IPS DF 6.9 (cell line): Measurements from ENCODE around the gene PLXNA1.
A peak's percentile ranks its signal among the peaks of the same experiment; 100 is the strongest.

Experiments used
- DNase-seq: peaks from one replicate; pipeline ENCODE4 v3.0.0-alpha.2; 2013; ENCODE audit warnings: low read depth, low spot score
- H3K27ac ChIP-seq: one replicate; pipeline ENCODE4 v1.5.1; 2013; ENCODE audit warnings: low read length, control low read depth
- H3K27me3 ChIP-seq: 2 replicates; pipeline ENCODE4 v1.6.1; 2013; ENCODE audit warnings: mild to moderate bottlenecking, low read length; ENCODE audit not compliant: control insufficient read depth, insufficient read depth
- H3K36me3 ChIP-seq: 2 replicates; pipeline ENCODE4 v1.6.1; 2013; ENCODE audit warnings: low read length; ENCODE audit not compliant: control insufficient read depth, insufficient read depth
- H3K4me1 ChIP-seq: 2 replicates; pipeline ENCODE4 v1.6.1; 2013; ENCODE audit warnings: low read length; ENCODE audit not compliant: control insufficient read depth, insufficient read depth
- H3K4me3 ChIP-seq: 2 replicates; pipeline ENCODE4 v1.5.1; 2013; ENCODE audit warnings: mild to moderate bottlenecking, low read length
- H3K9me3 ChIP-seq: 2 replicates; pipeline ENCODE4 v1.6.1; 2013; ENCODE audit warnings: low read length, inconsistent platforms; ENCODE audit not compliant: control insufficient read depth, insufficient read depth
- WGBS: extraction: QIAGEN DNeasy Blood & Tissue Kit; methylation state at CpG from one replicate; pipeline ENCODE4 v1.1.7; 2013; ENCODE audit warnings: mixed read lengths, missing lambda C conversion rate; ENCODE audit not compliant: insufficient read length, insufficient coverage; 5-methylcytosine and 5-hydroxymethylcytosine counted together

PLXNA1 gene

GRCh38 chr3:127001486-127002194 lies 18.7 kb downstream of the PLXNA1 start:
- no CpG with 5 or more reads among the region's 23 CpGs for WGBS
- DNase-seq, result no peak
- H3K4me3 ChIP-seq, result no peak overlapping the region
- H3K4me1 ChIP-seq, result peaks cover 11% of the 10 kb centered on the region
- H3K9me3 ChIP-seq, result no peaks in the 10 kb centered on the region
- H3K36me3 ChIP-seq, result peaks cover 3% of the 10 kb centered on the region; the same call in 1 of the 2 replicates
- no peak overlapping the region for H3K27ac ChIP-seq
- H3K27me3 ChIP-seq, result no peaks in the 10 kb centered on the region

GRCh38 chr3:127002195-127003174 lies 19.6 kb downstream of the PLXNA1 start:
- Histone ChIP-seq H3K27ac (no peak overlapping the region), H3K4me3 (no peak overlapping the region), H3K36me3 (peaks cover 3% of the 10 kb centered on the region), H3K27me3 (no peaks in the 10 kb centered on the region), H3K9me3 (no peaks in the 10 kb centered on the region), H3K4me1 (peaks cover 11% of the 10 kb centered on the region)
- WGBS, result no CpG with 5 or more reads among the region's 26 CpGs
- peak; percentile 70 for DNase-seq

GRCh38 chr3:127003175-127003555 lies 20.2 kb downstream of the PLXNA1 start:
- no peak overlapping the region for H3K4me3 ChIP-seq
- DNase-seq, result no peak
- H3K36me3 ChIP-seq, result peaks cover 9% of the 10 kb centered on the region
- WGBS, result no CpG with 5 or more reads among the region's 12 CpGs
- H3K27me3 ChIP-seq, result no peaks in the 10 kb centered on the region
- H3K4me1 ChIP-seq, result peaks cover 11% of the 10 kb centered on the region
- H3K9me3 ChIP-seq, result no peaks in the 10 kb centered on the region
- H3K27ac ChIP-seq, result no peak overlapping the region

- no peaks in the 10 kb centered on the region for H3K9me3 ChIP-seq
- H3K4me3 ChIP-seq, result no peak overlapping the region
- H3K27ac ChIP-seq, result no peak overlapping the region
- no peak for DNase-seq
- H3K36me3 ChIP-seq, result peaks cover 11% of the 10 kb centered on the region
- H3K27me3 ChIP-seq, result no peaks in the 10 kb centered on the region
- H3K4me1 ChIP-seq, result peaks cover 9% of the 10 kb centered on the region
- WGBS, result no CpG with 5 or more reads among the region's 7 CpGs
Measured at GRCh38 chr3:127003601-127004280, 20.8 kb downstream of the PLXNA1 start.

GRCh38 chr3:127004641-127005397 lies 21.9 kb downstream of the PLXNA1 start:
- Histone ChIP-seq H3K36me3 (peaks cover 11% of the 10 kb centered on the region), H3K9me3 (no peaks in the 10 kb centered on the region), H3K4me3 (no peak overlapping the region), H3K27ac (no peak overlapping the region), H3K4me1 (peaks cover 9% of the 10 kb centered on the region), H3K27me3 (no peaks in the 10 kb centered on the region)
- DNase-seq, result no peak
- WGBS, result no CpG with 5 or more reads among the region's 32 CpGs

GRCh38 chr3:127005864-127006500 lies 23.1 kb downstream of the PLXNA1 start:
- DNase-seq, result no peak
- Histone ChIP-seq H3K27me3 (no peaks in the 10 kb centered on the region), H3K27ac (no peak overlapping the region), H3K9me3 (no peaks in the 10 kb centered on the region), H3K36me3 (peaks cover 15% of the 10 kb centered on the region), H3K4me3 (no peak overlapping the region), H3K4me1 (peaks cover 9% of the 10 kb centered on the region)
- WGBS, result no CpG with 5 or more reads among the region's 17 CpGs

GRCh38 chr3:127006781-127007436 lies 24.0 kb downstream of the PLXNA1 start:
- Histone ChIP-seq H3K9me3 (no peaks in the 10 kb centered on the region), H3K4me1 (peaks cover 3% of the 10 kb centered on the region), H3K36me3 (peaks cover 18% of the 10 kb centered on the region), H3K27ac (no peak overlapping the region), H3K27me3 (no peaks in the 10 kb centered on the region), H3K4me3 (no peak overlapping the region)
- DNase-seq, result no peak
- WGBS, result no CpG with 5 or more reads among the region's 8 CpGs

GRCh38 chr3:127008236-127008635 lies 25.3 kb downstream of the PLXNA1 start:
- H3K4me3 ChIP-seq, result no peak overlapping the region
- DNase-seq, result no peak
- H3K27ac ChIP-seq, result no peak overlapping the region
- H3K36me3 ChIP-seq, result peaks cover 29% of the 10 kb centered on the region
- H3K4me1 ChIP-seq, result no peaks in the 10 kb centered on the region; the same call in 1 of the 2 replicates
- no peaks in the 10 kb centered on the region for H3K9me3 ChIP-seq
- WGBS, result no CpG with 5 or more reads among the region's 10 CpGs
- no peaks in the 10 kb centered on the region for H3K27me3 ChIP-seq

GRCh38 chr3:127009531-127009930 lies 26.6 kb downstream of the PLXNA1 start:
- H3K9me3 ChIP-seq, result no peaks in the 10 kb centered on the region

More at GRCh38 chr3:127009531-127009930, 26.6 kb downstream of the PLXNA1 start:
- Histone ChIP-seq H3K36me3 (peaks cover 39% of the 10 kb centered on the region), H3K27ac (no peak overlapping the region), H3K27me3 (no peaks in the 10 kb centered on the region), H3K4me1 (no peaks in the 10 kb centered on the region; the same call in 1 of the 2 replicates), H3K4me3 (no peak overlapping the region)
- no peak for DNase-seq
- no CpG with 5 or more reads among the region's 10 CpGs for WGBS
